ENCODE measurements around the gene ARL8A.
"Not testable (repeated sequence)": the region's sequence is repeated elsewhere in the genome, so short reads cannot be mapped to it uniquely, and the experiment has no call there.

Gene ARL8A

DNA sequence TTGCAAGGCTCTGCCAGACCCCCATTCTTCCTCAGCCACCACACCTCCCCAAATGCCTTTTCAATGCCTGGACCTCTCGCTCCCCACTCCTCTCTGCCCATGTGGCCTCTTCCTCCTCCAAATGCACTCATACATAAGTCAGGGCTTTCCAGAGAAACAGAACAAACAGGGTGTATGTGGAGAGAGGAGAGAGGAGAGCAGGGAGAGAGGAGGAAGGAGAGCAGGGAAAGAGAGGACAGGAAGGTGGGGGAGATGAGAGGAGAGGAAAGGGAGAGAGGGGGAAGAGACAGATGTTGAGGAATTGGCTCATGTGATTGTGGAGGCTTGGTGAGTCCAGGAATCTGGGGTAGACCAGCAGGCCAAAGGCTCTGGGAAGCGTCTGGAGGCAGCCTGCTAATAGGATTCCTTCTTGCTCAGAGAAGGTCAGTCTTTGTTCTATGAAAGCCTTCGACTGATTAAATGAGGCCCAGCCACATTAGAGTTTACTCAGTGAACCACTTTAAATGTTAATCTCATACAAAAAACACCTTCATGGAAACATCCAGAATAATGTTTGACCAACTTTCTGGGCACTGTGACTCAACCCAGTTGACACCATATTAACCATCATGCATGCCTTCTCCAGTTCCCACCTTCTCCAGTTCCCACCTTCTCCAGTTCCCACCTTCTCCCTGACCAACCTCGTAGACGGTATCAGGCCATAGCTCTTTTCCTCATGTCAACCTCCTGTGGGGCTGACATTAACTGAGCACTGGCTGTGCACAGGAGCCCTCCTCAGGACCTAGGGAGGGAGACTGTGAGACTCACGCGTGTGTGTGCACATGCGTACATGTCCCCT lies 37.7 kb upstream of the ARL8A start:
- no peak for DNase-seq (ENCODE audit: low read depth)
- TF ChIP-seq, protein P1, sequence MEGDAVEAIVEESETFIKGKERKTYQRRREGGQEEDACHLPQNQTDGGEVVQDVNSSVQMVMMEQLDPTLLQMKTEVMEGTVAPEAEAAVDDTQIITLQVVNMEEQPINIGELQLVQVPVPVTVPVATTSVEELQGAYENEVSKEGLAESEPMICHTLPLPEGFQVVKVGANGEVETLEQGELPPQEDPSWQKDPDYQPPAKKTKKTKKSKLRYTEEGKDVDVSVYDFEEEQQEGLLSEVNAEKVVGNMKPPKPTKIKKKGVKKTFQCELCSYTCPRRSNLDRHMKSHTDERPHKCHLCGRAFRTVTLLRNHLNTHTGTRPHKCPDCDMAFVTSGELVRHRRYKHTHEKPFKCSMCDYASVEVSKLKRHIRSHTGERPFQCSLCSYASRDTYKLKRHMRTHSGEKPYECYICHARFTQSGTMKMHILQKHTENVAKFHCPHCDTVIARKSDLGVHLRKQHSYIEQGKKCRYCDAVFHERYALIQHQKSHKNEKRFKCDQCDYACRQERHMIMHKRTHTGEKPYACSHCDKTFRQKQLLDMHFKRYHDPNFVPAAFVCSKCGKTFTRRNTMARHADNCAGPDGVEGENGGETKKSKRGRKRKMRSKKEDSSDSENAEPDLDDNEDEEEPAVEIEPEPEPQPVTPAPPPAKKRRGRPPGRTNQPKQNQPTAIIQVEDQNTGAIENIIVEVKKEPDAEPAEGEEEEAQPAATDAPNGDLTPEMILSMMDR (conservative IDR thresholded peaks at IDR 0.05; ENCODE audit: control insufficient read depth, insufficient read depth, low read depth, low read length), result no peak
- no peak overlapping the region for H3K4me3 ChIP-seq (ENCODE audit: control insufficient read depth, low read depth, low read length)

DNA sequence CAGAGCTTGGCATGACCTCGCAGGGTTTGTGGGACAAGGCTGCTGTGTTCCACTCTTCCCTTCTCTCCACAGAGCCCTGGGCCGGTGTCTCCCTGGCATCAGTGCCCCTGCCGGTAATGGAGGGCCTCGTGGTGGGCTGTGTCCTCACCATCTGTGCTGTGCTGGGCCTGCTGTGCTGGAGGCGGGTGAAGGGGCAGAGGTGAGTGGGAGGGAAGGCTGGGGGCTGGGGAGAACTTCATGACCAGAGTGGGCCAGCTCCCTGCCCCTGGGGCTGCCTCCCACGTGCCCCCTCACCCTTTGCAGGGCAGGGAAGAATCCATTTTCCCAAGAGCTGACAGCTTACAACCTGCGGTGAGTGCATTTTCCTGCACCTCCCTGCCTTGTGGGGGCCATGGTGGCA lies 37.0 kb upstream of the ARL8A start:
- no peak for DNase-seq (ENCODE audit: low read depth)
- H3K4me3 ChIP-seq (ENCODE audit: control insufficient read depth, low read depth, low read length), result no peak overlapping the region
- TF ChIP-seq, protein P1 (conservative IDR thresholded peaks at IDR 0.05; ENCODE audit: control insufficient read depth, insufficient read depth, low read depth, low read length), result no peak

- DNase-seq (ENCODE audit: low read depth); H3K4me3 ChIP-seq (ENCODE audit: control insufficient read depth, low read depth, low read length): not testable (repeated sequence)
Observed at GRCh38 chr1:202180751-202181139, 36.2 kb upstream of the ARL8A start.

DNA sequence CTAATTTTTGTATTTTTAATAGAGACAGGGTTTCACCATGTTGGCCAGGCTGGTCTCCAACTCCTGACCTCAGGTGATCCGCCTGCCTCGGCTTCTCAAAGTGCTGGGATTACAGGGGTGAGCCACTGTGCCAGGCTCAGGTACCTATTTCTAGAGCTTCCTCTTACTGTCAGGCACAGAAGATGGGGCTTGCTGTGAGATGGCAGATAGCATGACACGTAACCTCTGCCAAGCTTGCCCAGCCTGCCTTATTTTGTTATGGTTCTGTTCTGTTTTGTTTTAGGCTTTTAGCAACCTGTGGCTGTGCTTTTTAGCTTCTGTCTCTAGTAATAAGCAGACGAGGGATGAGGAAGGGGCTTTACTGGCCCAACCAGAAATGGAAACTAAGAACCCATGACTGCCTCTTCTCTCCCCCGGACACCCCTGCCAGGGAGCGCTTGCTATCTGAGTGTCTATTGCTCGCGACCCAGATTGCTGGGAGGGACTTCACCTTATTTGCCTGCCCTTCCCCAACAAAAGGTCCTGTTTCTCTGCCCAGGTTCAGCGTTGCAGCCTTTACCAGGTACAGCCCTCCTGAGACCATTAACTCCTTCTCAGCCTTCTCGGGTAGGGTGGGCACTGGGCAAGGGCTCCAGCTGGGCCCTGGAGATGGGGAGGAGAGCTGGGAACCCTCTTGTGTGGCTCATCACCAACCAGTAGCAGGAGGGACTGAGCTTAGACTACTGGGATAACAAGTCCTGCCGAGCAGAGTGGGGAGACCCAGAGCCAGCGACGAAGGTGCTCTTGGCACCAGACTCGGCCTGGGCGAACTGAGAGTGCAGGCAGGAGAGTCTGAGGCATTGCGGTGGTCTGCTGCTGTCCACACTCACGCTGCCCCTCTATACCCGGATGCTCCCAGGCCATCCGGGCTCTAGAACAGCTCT lies 35.6 kb upstream of the ARL8A start:
- DNase-seq (ENCODE audit: low read depth), result no peak
- H3K4me3 ChIP-seq (ENCODE audit: control insufficient read depth, low read depth, low read length), result no peak overlapping the region
- TF ChIP-seq, protein P1 (conservative IDR thresholded peaks at IDR 0.05; ENCODE audit: control insufficient read depth, insufficient read depth, low read depth, low read length), result no peak

DNA sequence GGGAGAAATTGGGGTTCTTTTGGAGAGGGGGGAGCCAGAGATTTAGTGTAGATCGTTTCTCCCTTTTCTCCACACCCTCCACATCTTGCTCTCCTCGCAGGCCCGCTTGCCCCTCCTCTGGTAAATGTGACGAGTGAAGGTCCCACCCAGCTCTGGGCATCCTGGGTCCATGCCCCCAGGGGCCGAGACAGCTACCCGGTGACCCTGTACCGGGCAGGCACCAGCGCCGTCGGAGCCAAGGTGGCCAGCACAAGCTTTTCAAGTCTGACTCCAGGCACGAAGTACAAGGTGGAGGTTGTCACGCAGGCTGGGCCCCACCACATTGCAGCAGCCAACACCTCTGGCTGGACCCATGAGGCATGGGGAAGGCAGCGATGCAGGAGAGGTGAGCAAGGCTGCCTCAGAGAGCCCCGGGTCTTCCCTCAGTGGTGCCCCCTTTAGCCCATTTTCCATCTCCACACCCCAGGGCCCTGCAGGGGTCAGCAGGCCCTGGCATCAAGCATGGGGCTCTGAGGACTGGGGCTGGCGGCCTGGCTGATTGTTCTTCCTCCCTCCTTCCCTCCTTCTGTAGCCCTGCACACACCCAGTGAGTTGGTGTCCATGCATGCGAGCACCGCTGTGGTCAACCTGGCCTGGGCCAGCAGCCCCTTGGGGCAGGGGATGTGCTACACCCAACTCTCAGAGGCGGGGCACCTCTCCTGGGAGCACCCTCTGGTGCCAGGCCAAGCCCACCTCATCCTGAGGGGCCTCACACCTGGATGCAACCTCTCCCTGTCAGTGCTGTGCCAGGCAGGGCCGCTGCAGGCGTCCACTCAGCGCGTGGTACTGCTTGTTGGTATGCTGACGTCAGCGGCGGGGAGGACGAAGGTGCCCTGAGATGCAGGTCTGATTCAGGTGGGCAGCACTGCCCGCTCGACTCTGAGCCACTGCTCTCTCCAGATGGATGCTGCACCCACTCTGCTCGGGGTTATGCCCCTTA lies 32.7 kb upstream of the ARL8A start:
- TF ChIP-seq, protein P1 (conservative IDR thresholded peaks at IDR 0.05; ENCODE audit: control insufficient read depth, insufficient read depth, low read depth, low read length), result no peak
- H3K4me3 ChIP-seq (ENCODE audit: control insufficient read depth, low read depth, low read length), result no peak overlapping the region
- no peak for DNase-seq (ENCODE audit: low read depth)

DNA sequence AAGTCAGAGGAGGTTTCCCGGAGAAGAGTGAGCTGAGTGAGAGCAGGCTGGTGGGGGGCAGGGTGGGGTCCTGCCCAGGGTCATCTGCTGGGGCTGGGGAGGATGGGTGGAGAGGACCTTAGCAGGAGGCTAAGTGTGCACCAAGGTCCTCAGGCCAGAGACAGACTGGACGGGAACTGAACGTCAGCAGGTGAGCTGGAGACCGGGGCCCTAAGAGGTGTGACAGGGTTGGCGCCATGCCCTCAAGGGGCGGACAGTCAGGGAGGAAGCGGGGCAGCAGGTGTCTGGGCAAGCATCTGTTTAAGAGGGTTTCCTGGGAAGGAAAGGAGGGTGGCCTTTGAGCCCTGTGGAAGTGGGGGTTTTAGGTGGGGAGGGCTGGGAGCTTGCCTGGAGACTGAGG lies 29.5 kb upstream of the ARL8A start:
- no peak overlapping the region for H3K4me3 ChIP-seq (ENCODE audit: control insufficient read depth, low read depth, low read length)
- TF ChIP-seq, protein P1 (conservative IDR thresholded peaks at IDR 0.05; ENCODE audit: control insufficient read depth, insufficient read depth, low read depth, low read length), result no peak
- no peak for DNase-seq (ENCODE audit: low read depth)
